ENCODE results near the gene PLEKHA6. TPM values are rescaled to one million over a fixed set of nuclear protein-coding genes. Genes with fewer than 3 reads are reported as not detected.

Gene PLEKHA6
- total RNA-seq, 4 donors from 2014 or later: 3.7 to 15.4 (median 12.8) TPM

DNA sequence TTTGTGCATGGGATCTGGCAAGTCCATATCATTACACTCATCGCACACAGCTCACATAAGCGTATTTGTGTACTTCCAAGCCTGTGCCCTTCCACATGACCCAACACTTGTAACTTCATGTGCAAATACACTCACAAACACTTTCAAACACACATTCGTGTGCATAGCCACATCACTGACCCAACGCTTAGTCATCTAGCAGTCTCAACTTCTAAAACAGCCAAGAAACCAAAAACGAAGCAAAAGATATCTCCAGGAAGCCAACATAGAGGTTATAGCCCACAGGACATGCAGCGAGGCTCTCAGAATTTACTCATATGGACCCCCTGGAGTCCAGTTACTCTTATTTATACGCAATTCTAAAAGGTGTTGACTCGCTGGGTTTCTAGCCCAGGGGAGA is 135.1 kb downstream of the PLEKHA6 start:
- TF ChIP-seq EP300 (IDR thresholded peaks at IDR 0.05) (no peak), POLR2AphosphoS5 (IDR thresholded peaks at IDR 0.05) (no peak), POLR2A (IDR thresholded peaks at IDR 0.05) (no peak)
- TF ChIP-seq, protein P1, sequence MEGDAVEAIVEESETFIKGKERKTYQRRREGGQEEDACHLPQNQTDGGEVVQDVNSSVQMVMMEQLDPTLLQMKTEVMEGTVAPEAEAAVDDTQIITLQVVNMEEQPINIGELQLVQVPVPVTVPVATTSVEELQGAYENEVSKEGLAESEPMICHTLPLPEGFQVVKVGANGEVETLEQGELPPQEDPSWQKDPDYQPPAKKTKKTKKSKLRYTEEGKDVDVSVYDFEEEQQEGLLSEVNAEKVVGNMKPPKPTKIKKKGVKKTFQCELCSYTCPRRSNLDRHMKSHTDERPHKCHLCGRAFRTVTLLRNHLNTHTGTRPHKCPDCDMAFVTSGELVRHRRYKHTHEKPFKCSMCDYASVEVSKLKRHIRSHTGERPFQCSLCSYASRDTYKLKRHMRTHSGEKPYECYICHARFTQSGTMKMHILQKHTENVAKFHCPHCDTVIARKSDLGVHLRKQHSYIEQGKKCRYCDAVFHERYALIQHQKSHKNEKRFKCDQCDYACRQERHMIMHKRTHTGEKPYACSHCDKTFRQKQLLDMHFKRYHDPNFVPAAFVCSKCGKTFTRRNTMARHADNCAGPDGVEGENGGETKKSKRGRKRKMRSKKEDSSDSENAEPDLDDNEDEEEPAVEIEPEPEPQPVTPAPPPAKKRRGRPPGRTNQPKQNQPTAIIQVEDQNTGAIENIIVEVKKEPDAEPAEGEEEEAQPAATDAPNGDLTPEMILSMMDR (IDR thresholded peaks at IDR 0.05): no peak
- H3K4me1 ChIP-seq: peaks cover 7% of the 10 kb centered on the region
- H3K9me3 ChIP-seq: no peaks in the 10 kb centered on the region
- DNase-seq (ENCODE audit: low spot score in 2 of 2): no peak
- H3K36me3 ChIP-seq: peaks cover 4% of the 10 kb centered on the region
- H3K4me3 ChIP-seq: no peak overlapping the region
- H3K27ac ChIP-seq: no peak overlapping the region
- 87% methylated on average over 8 of the region's 8 CpGs for WGBS
- no peaks in the 10 kb centered on the region for H3K27me3 ChIP-seq

DNA sequence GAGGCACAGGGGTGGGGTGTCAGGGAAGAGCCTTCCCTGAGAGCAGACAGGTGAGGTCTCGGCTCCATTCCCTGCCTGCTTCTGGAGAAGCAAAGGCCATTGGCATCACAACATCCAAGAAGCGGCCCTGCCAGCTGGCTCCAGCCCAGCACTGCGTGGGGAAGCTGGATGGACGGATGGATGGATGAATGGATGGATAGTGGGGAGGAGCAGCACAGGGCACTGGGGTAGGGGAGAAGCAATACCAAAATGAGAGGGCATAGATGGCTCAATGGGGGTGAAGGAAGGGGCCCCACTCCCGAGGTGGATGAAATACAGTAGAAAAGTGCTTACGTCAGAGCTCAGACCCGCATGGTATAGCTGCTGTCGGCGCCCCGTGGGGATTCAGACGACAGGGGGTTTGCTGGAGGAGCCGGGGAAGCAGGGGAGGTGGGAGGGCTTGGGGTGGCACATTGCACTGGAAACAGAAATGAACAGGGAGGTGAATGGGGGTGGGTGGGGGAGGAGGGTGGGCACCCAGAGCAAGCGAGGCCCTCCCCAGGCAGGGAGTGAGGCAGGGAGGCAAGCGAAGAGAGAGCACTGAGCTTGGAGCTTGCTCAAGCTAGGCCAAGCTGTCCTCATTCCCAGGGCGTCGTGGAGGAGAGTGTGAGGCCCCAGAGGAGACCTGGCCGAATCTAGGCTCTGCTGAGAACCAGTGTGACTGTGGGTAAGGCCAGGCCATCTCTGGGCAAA is 136.4 kb downstream of the PLEKHA6 start:
- Histone ChIP-seq H3K36me3 (peaks cover 4% of the 10 kb centered on the region), H3K9me3 (no peaks in the 10 kb centered on the region), H3K27me3 (no peaks in the 10 kb centered on the region), H3K27ac (no peak overlapping the region), H3K4me3 (no peak overlapping the region), H3K4me1 (peaks cover 7% of the 10 kb centered on the region)
- DNase-seq (ENCODE audit: low spot score in 2 of 2): peak in 1 of 2 donors; percentile 51
- 77% methylated on average over 17 of the region's 17 CpGs for WGBS
- TF ChIP-seq POLR2A (IDR thresholded peaks at IDR 0.05): no peak
- TF ChIP-seq, protein P1 (IDR thresholded peaks at IDR 0.05): no peak
- TF ChIP-seq EP300 (IDR thresholded peaks at IDR 0.05): no peak
- no peak for TF ChIP-seq POLR2AphosphoS5 (IDR thresholded peaks at IDR 0.05)

DNA sequence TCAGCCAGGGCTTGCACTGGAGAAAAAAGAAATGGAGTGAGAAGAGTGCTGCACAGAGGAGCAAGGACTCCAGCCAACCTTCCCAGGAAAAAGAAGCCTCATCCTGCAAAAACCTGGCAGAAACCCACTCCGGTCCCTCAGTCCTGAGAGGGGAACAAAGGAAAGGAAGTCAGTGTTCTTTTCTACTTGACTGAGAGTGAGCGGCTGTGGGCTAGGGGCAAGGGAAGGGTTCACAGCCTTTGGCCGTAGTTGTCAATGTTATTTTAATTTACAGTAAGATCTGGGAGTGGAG is 137.0 kb downstream of the PLEKHA6 start:
- H3K36me3 ChIP-seq: peaks cover 4% of the 10 kb centered on the region
- no peak for DNase-seq (ENCODE audit: low spot score in 2 of 2)
- H3K27me3 ChIP-seq: no peaks in the 10 kb centered on the region
- TF ChIP-seq POLR2A (IDR thresholded peaks at IDR 0.05): no peak
- TF ChIP-seq, protein P1 (IDR thresholded peaks at IDR 0.05): no peak
- no peak for TF ChIP-seq EP300 (IDR thresholded peaks at IDR 0.05)
- no peak for TF ChIP-seq POLR2AphosphoS5 (IDR thresholded peaks at IDR 0.05)
- H3K27ac ChIP-seq: no peak overlapping the region
- H3K9me3 ChIP-seq: no peaks in the 10 kb centered on the region
- H3K4me3 ChIP-seq: no peak overlapping the region
- peaks cover 7% of the 10 kb centered on the region for H3K4me1 ChIP-seq
- 90% methylated on average over 3 of the region's 3 CpGs for WGBS

DNA sequence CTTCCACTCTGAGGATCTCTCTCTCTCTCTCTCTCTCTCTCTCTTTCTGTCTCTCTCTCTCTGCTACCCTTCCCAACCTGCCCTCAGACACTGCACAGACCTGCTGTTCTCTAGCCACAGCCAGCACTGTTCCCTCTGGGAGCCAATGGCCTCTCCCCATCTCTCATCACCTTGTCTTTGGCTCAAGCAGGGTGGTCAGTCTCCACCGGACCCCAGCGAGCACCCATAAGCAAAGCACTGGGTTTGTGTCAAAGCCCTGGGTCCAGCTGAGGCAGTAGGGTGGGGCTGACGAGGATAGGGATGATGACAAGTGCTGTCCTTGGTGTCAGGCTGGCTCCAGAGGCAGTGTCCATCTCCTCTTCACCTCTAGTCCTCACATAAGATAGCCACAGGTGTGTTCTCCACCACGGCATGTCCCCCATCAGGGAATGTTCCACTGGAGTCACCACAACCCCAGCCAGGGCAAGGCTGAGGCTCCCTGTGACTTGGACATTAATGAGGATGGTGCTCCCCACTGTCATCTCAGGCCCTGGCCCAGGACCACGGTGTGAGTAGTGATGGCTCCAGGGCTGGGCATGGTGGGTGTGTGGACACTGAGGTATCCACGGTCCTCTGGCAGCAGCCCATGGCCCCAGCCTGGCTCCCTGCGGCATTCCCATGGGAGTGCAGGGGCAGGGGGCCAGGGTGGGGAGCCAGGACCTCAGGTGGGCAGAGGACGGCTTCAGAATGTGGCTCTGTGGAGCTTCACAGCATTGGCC is 137.5 kb downstream of the PLEKHA6 start:
- H3K9me3 ChIP-seq: no peaks in the 10 kb centered on the region
- peaks cover 4% of the 10 kb centered on the region for H3K36me3 ChIP-seq
- WGBS: 96% methylated on average over 5 of the region's 8 CpGs
- DNase-seq (ENCODE audit: low spot score in 2 of 2): peak in 1 of 2 donors; percentile 43
- no peaks in the 10 kb centered on the region for H3K27me3 ChIP-seq
- peaks cover 7% of the 10 kb centered on the region for H3K4me1 ChIP-seq
- TF ChIP-seq, protein P1 (IDR thresholded peaks at IDR 0.05): no peak
- TF ChIP-seq POLR2A (IDR thresholded peaks at IDR 0.05) (no peak), POLR2AphosphoS5 (IDR thresholded peaks at IDR 0.05) (no peak), EP300 (IDR thresholded peaks at IDR 0.05) (no peak)
- H3K4me3 ChIP-seq: no peak overlapping the region
- H3K27ac ChIP-seq: no peak overlapping the region

DNA sequence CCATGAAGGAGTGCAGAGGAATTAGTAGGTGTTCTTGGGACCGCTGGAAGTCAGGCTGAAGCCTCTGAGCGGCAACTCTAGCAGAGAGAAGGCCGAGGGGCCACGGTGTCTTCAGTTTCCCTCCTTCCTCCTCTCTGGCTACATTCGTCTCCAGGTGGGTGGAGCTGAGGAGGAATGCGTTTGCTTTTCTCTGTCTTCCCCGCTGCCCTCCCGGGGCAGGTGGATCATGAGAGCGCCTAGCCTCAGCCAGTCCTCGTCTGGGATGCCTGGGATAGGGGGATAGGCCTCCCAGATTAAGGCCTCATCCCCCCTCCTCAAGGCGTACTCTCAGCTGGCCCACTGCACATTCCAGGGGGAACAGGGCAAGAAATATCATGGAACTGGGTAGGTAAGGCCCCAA is 138.5 kb downstream of the PLEKHA6 start:
- DNase-seq (ENCODE audit: low spot score in 2 of 2): no peak
- Histone ChIP-seq H3K36me3 (peaks cover 4% of the 10 kb centered on the region), H3K9me3 (no peaks in the 10 kb centered on the region), H3K4me3 (no peak overlapping the region), H3K4me1 (peaks cover 2% of the 10 kb centered on the region), H3K27ac (no peak overlapping the region), H3K27me3 (no peaks in the 10 kb centered on the region)
- TF ChIP-seq POLR2A (IDR thresholded peaks at IDR 0.05) (no peak), EP300 (IDR thresholded peaks at IDR 0.05) (no peak), POLR2AphosphoS5 (IDR thresholded peaks at IDR 0.05) (no peak)
- TF ChIP-seq, protein P1 (IDR thresholded peaks at IDR 0.05): no peak
- 98% methylated on average over 11 of the region's 11 CpGs for WGBS
